Common myeloid progenitor, CD34-positive (primary cell): Measurements from ENCODE around the gene NUTM2G.
"Not testable (repeated sequence)": the region's sequence is repeated elsewhere in the genome, so short reads cannot be mapped to it uniquely, and the experiment has no call there.

Source experiments
- CTCF ChIA-PET: fragments of 350-600 bp; sonication (Branson Sonifier 250); formaldehyde crosslinking; loops from one replicate; lab custom pipeline; 2021; ENCODE audit warnings: antibody characterized with exemption; lab: Charles Lee
- POLR2A ChIA-PET: fragments of 350-600 bp; sonication (Branson Sonifier 250); formaldehyde crosslinking; loops from one replicate; lab custom pipeline; 2021; ENCODE audit warnings: antibody characterized with exemption; lab: Charles Lee
- DNase-seq, 3 donors: peaks; one replicate each; pipeline versions ENCODE4 v3.0.0 to v3.0.0-alpha.2; 2013
- H3K27ac ChIP-seq, 2 experiments: 1 replicate in 1 of 2; 2 replicates in 1 of 2; pipeline ENCODE4 v1.7.0; 2013; ENCODE audit warnings: inconsistent platforms in 2 of 2, low read length in 2 of 2, mild to moderate bottlenecking in 2 of 2, low read depth in 1 of 2, moderate library complexity in 1 of 2; ENCODE audit not compliant: severe bottlenecking in 2 of 2, insufficient read depth in 1 of 2, poor library complexity in 1 of 2
- H3K27me3 ChIP-seq, 5 experiments: replicated peaks in 2 of 5; 1 replicate in 3 of 5; 2 replicates in 2 of 5; pipeline versions ENCODE4 v1.6.1 to v1.7.0; 2013; ENCODE audit warnings: low read length in 4 of 5, mild to moderate bottlenecking in 2 of 5, moderate library complexity in 2 of 5, inconsistent platforms in 1 of 5; ENCODE audit not compliant: insufficient read depth in 5 of 5, control insufficient read depth in 4 of 5
- H3K36me3 ChIP-seq, 4 experiments: 1 replicate in 2 of 4; 2 replicates in 2 of 4; pipeline versions ENCODE4 v1.6.1 to v1.7.0; 2013; ENCODE audit warnings: low read length in 3 of 4, control low read depth in 1 of 4, mild to moderate bottlenecking in 1 of 4; ENCODE audit not compliant: control insufficient read depth in 4 of 4, insufficient read depth in 4 of 4
- H3K4me1 ChIP-seq, 4 experiments: 1 replicate in 3 of 4; 2 replicates in 1 of 4; pipeline versions ENCODE4 v1.6.1 to v1.7.1; 2013; ENCODE audit warnings: low read length in 3 of 4, mild to moderate bottlenecking in 3 of 4, control low read depth in 1 of 4, inconsistent platforms in 1 of 4, moderate library complexity in 1 of 4; ENCODE audit not compliant: control insufficient read depth in 4 of 4, insufficient read depth in 4 of 4; ENCODE audit errors: control extremely low read depth in 1 of 4
- H3K4me3 ChIP-seq, 7 experiments: 1 replicate in 4 of 7; 2 replicates in 3 of 7; pipeline versions ENCODE4 v1.5.1 to v1.7.0; 2013; ENCODE audit warnings: mild to moderate bottlenecking in 7 of 7, low read length in 6 of 7, moderate library complexity in 6 of 7, inconsistent platforms in 2 of 7, low read depth in 2 of 7, control low read depth in 1 of 7; ENCODE audit not compliant: insufficient read depth in 4 of 7, control insufficient read depth in 1 of 7; ENCODE audit errors: extremely low read depth in 1 of 7
- H3K9me3 ChIP-seq, 5 experiments: 1 replicate in 4 of 5; 2 replicates in 1 of 5; pipeline versions ENCODE4 v1.6.1 to v1.7.1; 2013; ENCODE audit warnings: low read length in 4 of 5, mild to moderate bottlenecking in 2 of 5, inconsistent platforms in 1 of 5, low read depth in 1 of 5, moderate library complexity in 1 of 5; ENCODE audit not compliant: control insufficient read depth in 4 of 5, insufficient read depth in 2 of 5; ENCODE audit errors: control extremely low read depth in 1 of 5
- WGBS: methylation state at CpG from one replicate; pipeline ENCODE4 v1.1.5; 2013; ENCODE audit not compliant: insufficient coverage; 5-methylcytosine and 5-hydroxymethylcytosine counted together

Gene NUTM2G

GRCh38 chr9:96941628-96942027 is 13.0 kb downstream of the NUTM2G start:
- H3K27ac ChIP-seq, H3K9me3 ChIP-seq, DNase-seq, H3K27me3 ChIP-seq, POLR2A ChIA-PET, CTCF ChIA-PET, H3K4me1 ChIP-seq, H3K36me3 ChIP-seq, H3K4me3 ChIP-seq: not testable (repeated sequence)
- WGBS, result no CpG with 5 or more reads among the region's 8 CpGs

- H3K9me3 ChIP-seq, POLR2A ChIA-PET, H3K4me3 ChIP-seq, H3K27me3 ChIP-seq, DNase-seq, CTCF ChIA-PET, H3K27ac ChIP-seq, H3K4me1 ChIP-seq, H3K36me3 ChIP-seq: not testable (repeated sequence)
- WGBS, result no CpG with 5 or more reads among the region's 4 CpGs
These were observed 13.5 kb downstream of the NUTM2G start for GRCh38 chr9:96942181-96942580.

- CTCF ChIA-PET, POLR2A ChIA-PET, H3K4me3 ChIP-seq, H3K36me3 ChIP-seq, DNase-seq, H3K27ac ChIP-seq, H3K9me3 ChIP-seq, H3K4me1 ChIP-seq, H3K27me3 ChIP-seq: not testable (repeated sequence)
- WGBS, result no CpG with 5 or more reads among the region's 1 CpG
These were observed 20.7 kb downstream of the NUTM2G start for GRCh38 chr9:96949346-96949745.

GRCh38 chr9:96950539-96950938 is 21.9 kb downstream of the NUTM2G start:
- H3K4me1 ChIP-seq, CTCF ChIA-PET, H3K9me3 ChIP-seq, H3K4me3 ChIP-seq, POLR2A ChIA-PET, H3K27ac ChIP-seq, H3K36me3 ChIP-seq, H3K27me3 ChIP-seq, DNase-seq: not testable (repeated sequence)
- no CpG with 5 or more reads among the region's 2 CpGs for WGBS

- CTCF ChIA-PET, H3K9me3 ChIP-seq, H3K4me3 ChIP-seq, H3K27ac ChIP-seq, H3K27me3 ChIP-seq, POLR2A ChIA-PET, H3K36me3 ChIP-seq, H3K4me1 ChIP-seq: not testable (repeated sequence)
- DNase-seq, result peak in 1 of 3 donors; percentile 2
- 97% methylated on average over 3 of the region's 5 CpGs for WGBS
These were observed 38.9 kb downstream of the NUTM2G start for GRCh38 chr9:96967591-96967990.

- H3K27ac ChIP-seq, H3K4me3 ChIP-seq, H3K27me3 ChIP-seq, H3K9me3 ChIP-seq, CTCF ChIA-PET, POLR2A ChIA-PET, H3K36me3 ChIP-seq, H3K4me1 ChIP-seq: not testable (repeated sequence)
- DNase-seq, result peak in 1 of 3 donors; percentile 17
- WGBS, result no CpG with 5 or more reads among the region's 2 CpGs
These were observed 43.9 kb downstream of the NUTM2G start for GRCh38 chr9:96972552-96972951.

GRCh38 chr9:96974037-96974436 is 45.4 kb downstream of the NUTM2G start:
- POLR2A ChIA-PET, result not testable (repeated sequence)

More at GRCh38 chr9:96974037-96974436, 45.4 kb downstream of the NUTM2G start:
- H3K4me1 ChIP-seq, H3K9me3 ChIP-seq, H3K27me3 ChIP-seq, CTCF ChIA-PET, H3K4me3 ChIP-seq, H3K36me3 ChIP-seq, H3K27ac ChIP-seq: not testable (repeated sequence)
- peak; percentile 22 to 76 (median 53) for DNase-seq
- WGBS, result no CpG with 5 or more reads among the region's 3 CpGs
